ENCODE data around the gene CCDC74A. TPM values are rescaled to one million over a fixed set of nuclear protein-coding genes. Genes with fewer than 3 reads are reported as not detected.

CCDC74A gene
- total and polyA plus RNA-seq, 9 of the 15 experiments (the other 6 are each of a cell fraction or from before 2014, with no cell fraction given): 1.1 to 38.1 (median 9.6) TPM

GRCh38 chr2:131493199-131493968, 34.3 kb upstream of the CCDC74A start:
- Histone ChIP-seq H3K36me3 (ENCODE audit: control insufficient read depth, insufficient read depth, low read length) (peaks cover 38% of the 10 kb centered on the region; the same call in 1 of the 3 replicates), H4K20me1 (replicated peaks; ENCODE audit: control insufficient read depth, insufficient read depth, low read length) (peaks cover 4% of the 10 kb centered on the region; the same call in 1 of the 2 replicates), H3K9ac (ENCODE audit: insufficient read depth in 1 of 2, low read depth in 2 of 2, low read length in 2 of 2) (peak overlapping the region; percentile 96 to 99), H3K9me3 (replicated peaks; ENCODE audit: control insufficient read depth, insufficient read depth, low read depth, low read length) (no peaks in the 10 kb centered on the region), H3K4me2 (ENCODE audit: insufficient read depth, low read length) (peak overlapping the region; percentile 94), H3K27ac (ENCODE audit: extremely low read depth, low read depth, low read length) (peak overlapping the region; percentile 98), H3K4me3 (peak overlapping the region; percentile 99), H2AFZ (ENCODE audit: low read depth, low read length) (peak overlapping the region; percentile 99), H3K4me1 (replicated peaks in 1 of 2; ENCODE audit: control insufficient read depth in 2 of 2, insufficient read depth in 2 of 2, low read length in 2 of 2) (peaks cover 6 to 39% of the 10 kb centered on the region in 2 experiments; a peak in 4 of 5 replicates), H3K9me1 (ENCODE audit: control insufficient read depth, insufficient read depth, low read length) (no peaks in the 10 kb centered on the region), H3K27me3 (ENCODE audit: control insufficient read depth in 2 of 2, insufficient read depth in 2 of 2, low read length in 2 of 2) (no peaks in the 10 kb centered on the region), H3K79me2 (ENCODE audit: control insufficient read depth, insufficient read depth, low read length) (peaks cover 90% of the 10 kb centered on the region)
- WGBS (ENCODE audit: insufficient coverage, low coverage, missing lambda C conversion rate): 0% methylated on average over 28 of the region's 40 CpGs
- intact Hi-C loops (cut with micrococcal nuclease): loop anchor here (5.0 kb wide), 1 partner anchor 179 kb away; no protein-coding TSS in a partner anchor
- ATAC-seq (peak; percentile 20), DNase-seq (ENCODE audit: extremely low read depth in 1 of 4, low spot score in 3 of 4) (peak in 1 of 4 experiments; percentile 17), FAIRE-seq (no peak)
- in situ Hi-C loops (cut with MboI): no loop called here
- ChIA-PET CTCF (ENCODE audit: low intra/inter-chr PET ratio) (interaction anchor here (1.2 to 1.3 kb wide), 2 partner anchors 81 to 179 kb away, joined by 3 to 6 read pairs; no protein-coding TSS in a partner anchor), POLR2A (interaction anchor here (0.9 to 2.6 kb wide), 7 partner anchors 9 to 179 kb away, joined by 3 to 9 read pairs (median 4); no protein-coding TSS in a partner anchor)
- TSS peak; percentile 68 for BruUV-seq (replicated peaks)
- TF ChIP-seq KDM5B (IDR thresholded peaks at IDR 0.05; ENCODE audit: insufficient replicate concordance, low read depth, low read length): no peak
- TF ChIP-seq CBX8 (IDR thresholded peaks at IDR 0.05; ENCODE audit: borderline replicate concordance, extremely low read depth, low read depth, low read length, poor library complexity, severe bottlenecking): no peak
- TF ChIP-seq JUN (IDR thresholded peaks at IDR 0.05; ENCODE audit: borderline replicate concordance, low read depth, low read length): no peak
- 0 out of 2 replicates have a peak, but pooled peaks have one; percentile 6 for TF ChIP-seq JUN (CRISPR knock-in tag; IDR thresholded peaks at IDR 0.05; ENCODE audit: borderline replicate concordance)
- TF ChIP-seq RCOR1 (IDR thresholded peaks at IDR 0.05; ENCODE audit: borderline replicate concordance in 1 of 2, low read depth in 2 of 2, low read length in 2 of 2): no peak
- no peak for TF ChIP-seq SPI1 (IDR thresholded peaks at IDR 0.05; ENCODE audit: borderline replicate concordance, low read depth, low read length)
- TF ChIP-seq GMEB1 (CRISPR knock-in tag; IDR thresholded peaks at IDR 0.05): no peak
- peak in 1 of 3 experiments; percentile 28 for TF ChIP-seq YY1 (IDR thresholded peaks at IDR 0.05; ENCODE audit: borderline replicate concordance in 1 of 3, control insufficient read depth in 1 of 3, extremely low read depth in 1 of 3, insufficient read depth in 3 of 3, insufficient read length in 1 of 3, insufficient replicate concordance in 2 of 3, low read depth in 1 of 3, low read length in 2 of 3)
- TF ChIP-seq CAMTA2 (CRISPR knock-in tag; conservative IDR thresholded peaks at IDR 0.05): no peak
- no peak; the same call in 1 of the 2 replicates for TF ChIP-seq GABPB1 (CRISPR knock-in tag; IDR thresholded peaks at IDR 0.05)
- TF ChIP-seq ZNF232 (CRISPR knock-in tag; IDR thresholded peaks at IDR 0.05): 0 out of 2 replicates have a peak, but pooled peaks have one; percentile 72
- TF ChIP-seq E2F3 (CRISPR knock-in tag; IDR thresholded peaks at IDR 0.05): no peak
- TF ChIP-seq ATF1 (CRISPR knock-in tag; IDR thresholded peaks at IDR 0.05): no peak
- TF ChIP-seq ATF1 (tag; IDR thresholded peaks at IDR 0.05): peak; percentile 24
- TF ChIP-seq TEAD4 (IDR thresholded peaks at IDR 0.05; ENCODE audit: low read length): no peak
- no peak for TF ChIP-seq TEAD4 (CRISPR knock-in tag; IDR thresholded peaks at IDR 0.05; ENCODE audit: borderline replicate concordance)
- TF ChIP-seq ATF3 (IDR thresholded peaks at IDR 0.05): no peak
- TF ChIP-seq ATF3 (CRISPR knock-in tag; conservative IDR thresholded peaks at IDR 0.05): 0 out of 2 replicates have a peak, but pooled peaks have one; percentile 1

Measured in K562 (cell line).